K562 (cell line): ENCODE results near the gene AGPAT3.

Experiments
- CBX5 ChIP-seq: IDR thresholded peaks from 2 replicates; pipeline ENCODE4 v1.6.1; 2014; ENCODE audit warnings: low read depth, borderline replicate concordance
- CREM ChIP-seq: IDR thresholded peaks from 2 replicates; pipeline ENCODE4 v1.6.1; 2014; ENCODE audit warnings: antibody characterized with exemption, low read depth
- EP300 ChIP-seq: IDR thresholded peaks from 2 replicates; pipeline ENCODE4 v1.6.1; 2012; ENCODE audit warnings: low read length, improper control_type of control experiment
- ERF ChIP-seq: fragments of 450-650 bp; formaldehyde crosslinking; IDR thresholded peaks from 2 replicates; pipeline ENCODE4 v1.4.0; 2020; ENCODE audit warnings: mild to moderate bottlenecking, mixed read lengths
- MAFF ChIP-seq: IDR thresholded peaks from 2 replicates; pipeline ENCODE4 v1.6.1; 2012; ENCODE audit warnings: low read length, improper control_type of control experiment
- MEIS2 ChIP-seq: fragments of 450-650 bp; IDR thresholded peaks from 2 replicates; pipeline ENCODE4 v1.6.1; 2014; ENCODE audit warnings: mild to moderate bottlenecking; ENCODE audit not compliant: partially characterized antibody
- TF ChIP-seq, protein P1 (sequence below): sonication (generic); formaldehyde crosslinking; IDR thresholded peaks from 2 replicates; pipeline ENCODE4 v1.8.1; 2023; ENCODE audit warnings: mild to moderate bottlenecking, missing genetic modification reagents
- TF ChIP-seq, protein P2 (sequence below): fragments of 250-450 bp; sonication (Bioruptor Pico); IDR thresholded peaks from 2 replicates; pipeline ENCODE4 v1.5.0; 2021
- TF ChIP-seq, protein P3 (sequence below): sonication (generic); formaldehyde crosslinking; IDR thresholded peaks from 2 replicates; pipeline ENCODE4 v1.8.0; 2022; ENCODE audit warnings: mild to moderate bottlenecking, missing genetic modification reagents

DNA sequence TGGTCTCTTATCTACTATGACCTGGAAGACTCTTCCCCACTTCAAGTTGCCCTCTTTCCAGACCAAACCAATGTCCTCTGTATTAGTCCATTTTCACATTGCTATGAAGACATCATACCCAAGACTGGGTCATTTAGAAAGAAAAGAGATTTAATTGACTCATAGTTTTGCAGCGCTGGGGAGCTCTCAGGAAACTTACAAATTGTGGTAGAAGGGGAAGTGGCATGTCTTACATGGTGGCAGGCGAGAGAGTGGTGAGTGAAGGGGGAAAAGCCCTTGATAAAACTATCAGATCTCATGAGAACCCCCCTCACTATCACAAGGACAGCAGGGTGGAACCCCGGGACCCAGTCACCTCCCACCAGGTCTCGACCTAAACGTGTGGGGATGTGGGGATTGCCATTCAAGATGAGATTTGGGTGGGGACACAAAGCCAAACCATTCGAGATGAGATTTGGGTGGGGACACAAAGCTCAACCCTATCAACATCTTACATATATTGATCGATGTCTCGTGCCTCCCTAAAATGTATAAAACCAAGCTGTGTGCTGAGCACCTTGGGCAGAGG, 14.2 kb upstream of the AGPAT3 start:
- TF ChIP-seq, protein P1, sequence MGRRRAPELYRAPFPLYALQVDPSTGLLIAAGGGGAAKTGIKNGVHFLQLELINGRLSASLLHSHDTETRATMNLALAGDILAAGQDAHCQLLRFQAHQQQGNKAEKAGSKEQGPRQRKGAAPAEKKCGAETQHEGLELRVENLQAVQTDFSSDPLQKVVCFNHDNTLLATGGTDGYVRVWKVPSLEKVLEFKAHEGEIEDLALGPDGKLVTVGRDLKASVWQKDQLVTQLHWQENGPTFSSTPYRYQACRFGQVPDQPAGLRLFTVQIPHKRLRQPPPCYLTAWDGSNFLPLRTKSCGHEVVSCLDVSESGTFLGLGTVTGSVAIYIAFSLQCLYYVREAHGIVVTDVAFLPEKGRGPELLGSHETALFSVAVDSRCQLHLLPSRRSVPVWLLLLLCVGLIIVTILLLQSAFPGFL (CRISPR knock-in tag), result no peak
- TF ChIP-seq, protein P2, sequence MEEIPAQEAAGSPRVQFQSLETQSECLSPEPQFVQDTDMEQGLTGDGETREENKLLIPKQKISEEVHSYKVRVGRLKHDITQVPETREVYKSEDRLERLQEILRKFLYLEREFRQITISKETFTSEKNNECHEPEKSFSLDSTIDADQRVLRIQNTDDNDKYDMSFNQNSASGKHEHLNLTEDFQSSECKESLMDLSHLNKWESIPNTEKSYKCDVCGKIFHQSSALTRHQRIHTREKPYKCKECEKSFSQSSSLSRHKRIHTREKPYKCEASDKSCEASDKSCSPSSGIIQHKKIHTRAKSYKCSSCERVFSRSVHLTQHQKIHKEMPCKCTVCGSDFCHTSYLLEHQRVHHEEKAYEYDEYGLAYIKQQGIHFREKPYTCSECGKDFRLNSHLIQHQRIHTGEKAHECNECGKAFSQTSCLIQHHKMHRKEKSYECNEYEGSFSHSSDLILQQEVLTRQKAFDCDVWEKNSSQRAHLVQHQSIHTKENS (CRISPR knock-in tag), result no peak
- TF ChIP-seq MEIS2 (no peak), EP300 (no peak), MAFF (no peak), CREM (no peak), CBX5 (no peak), ERF (CRISPR knock-in tag) (no peak)
- TF ChIP-seq, protein P3, sequence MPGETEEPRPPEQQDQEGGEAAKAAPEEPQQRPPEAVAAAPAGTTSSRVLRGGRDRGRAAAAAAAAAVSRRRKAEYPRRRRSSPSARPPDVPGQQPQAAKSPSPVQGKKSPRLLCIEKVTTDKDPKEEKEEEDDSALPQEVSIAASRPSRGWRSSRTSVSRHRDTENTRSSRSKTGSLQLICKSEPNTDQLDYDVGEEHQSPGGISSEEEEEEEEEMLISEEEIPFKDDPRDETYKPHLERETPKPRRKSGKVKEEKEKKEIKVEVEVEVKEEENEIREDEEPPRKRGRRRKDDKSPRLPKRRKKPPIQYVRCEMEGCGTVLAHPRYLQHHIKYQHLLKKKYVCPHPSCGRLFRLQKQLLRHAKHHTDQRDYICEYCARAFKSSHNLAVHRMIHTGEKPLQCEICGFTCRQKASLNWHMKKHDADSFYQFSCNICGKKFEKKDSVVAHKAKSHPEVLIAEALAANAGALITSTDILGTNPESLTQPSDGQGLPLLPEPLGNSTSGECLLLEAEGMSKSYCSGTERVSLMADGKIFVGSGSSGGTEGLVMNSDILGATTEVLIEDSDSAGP (CRISPR knock-in tag), result no peak
